GM19238 (cell line): Measurements from ENCODE around the gene FXYD6.

ENCODE experiments used
- DNase-seq: peaks from one replicate; pipeline ENCODE4 v3.0.0; 2011; ENCODE audit warnings: low spot score; ENCODE audit not compliant: insufficient read length

The FXYD6 gene

DNA sequence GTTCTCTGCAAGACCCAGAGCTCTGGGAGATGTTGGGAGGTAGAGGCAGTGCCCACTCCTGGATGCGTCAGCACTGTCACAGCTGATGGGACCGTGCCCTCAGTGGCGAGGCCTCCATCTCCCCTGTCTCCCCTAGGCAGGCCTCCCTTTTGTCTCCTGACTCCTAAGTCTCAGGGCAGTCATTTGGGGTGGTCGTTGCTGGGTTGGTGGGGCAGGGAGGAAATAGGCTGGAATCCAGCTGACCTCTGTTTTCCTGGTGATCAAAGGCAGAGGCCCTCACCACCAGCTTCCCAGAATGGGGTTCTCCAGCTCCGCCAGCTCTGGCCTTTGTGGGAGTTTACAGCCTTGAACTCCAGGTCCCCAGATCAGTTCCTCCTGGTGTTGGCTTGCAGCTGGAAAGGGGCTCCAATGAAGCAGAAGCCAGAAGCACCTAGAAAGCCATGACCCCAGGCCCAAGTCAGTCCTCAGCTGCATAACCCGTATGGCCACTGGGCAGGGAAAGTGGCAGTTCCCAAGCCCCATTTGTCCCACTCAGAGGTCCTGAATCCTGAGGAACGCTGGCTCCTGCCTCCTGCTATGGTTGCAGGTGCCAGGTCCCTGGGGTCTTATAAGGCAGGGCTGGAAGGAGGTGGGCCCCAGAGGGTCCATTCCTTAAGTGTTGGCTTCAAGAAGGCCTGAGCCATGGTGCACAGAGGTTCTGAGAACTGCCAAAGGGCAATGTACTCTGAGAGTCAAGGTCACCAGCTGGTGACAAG, 44.6 kb downstream of the FXYD6 start:
- no peak for DNase-seq

DNA sequence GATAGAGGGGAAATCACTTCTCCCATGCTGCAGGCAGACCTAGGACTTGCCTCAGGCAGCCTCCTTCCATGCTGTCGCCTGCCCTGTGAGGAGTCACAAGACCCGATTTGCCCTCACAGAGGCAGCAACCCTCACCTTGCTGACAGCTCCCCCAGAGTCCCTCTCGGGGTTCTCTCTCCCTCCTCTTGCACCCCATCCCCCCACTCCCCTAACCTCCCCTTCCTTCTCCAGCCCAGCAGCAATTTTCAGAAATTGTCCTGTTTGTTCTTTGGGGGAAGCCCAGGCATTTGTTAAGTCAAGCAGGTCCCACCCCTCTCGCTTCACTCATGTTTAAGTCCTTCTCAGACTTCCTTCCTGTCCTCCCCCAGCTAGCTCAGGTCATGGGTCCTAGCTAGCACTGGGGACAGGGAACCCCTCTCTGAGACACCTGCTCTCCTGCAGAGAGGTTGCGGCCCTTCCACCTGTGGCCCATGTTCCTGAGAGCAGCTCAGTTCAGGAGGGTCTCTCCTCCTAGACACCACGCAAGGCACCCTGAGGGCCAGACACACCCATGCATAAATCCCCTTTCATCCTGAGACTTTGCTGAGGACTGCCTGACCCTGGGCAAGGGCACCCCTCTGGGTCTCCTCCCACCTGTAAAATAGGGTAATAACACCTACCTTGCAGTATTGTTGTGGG, 45.6 kb downstream of the FXYD6 start:
- DNase-seq: no peak

DNA sequence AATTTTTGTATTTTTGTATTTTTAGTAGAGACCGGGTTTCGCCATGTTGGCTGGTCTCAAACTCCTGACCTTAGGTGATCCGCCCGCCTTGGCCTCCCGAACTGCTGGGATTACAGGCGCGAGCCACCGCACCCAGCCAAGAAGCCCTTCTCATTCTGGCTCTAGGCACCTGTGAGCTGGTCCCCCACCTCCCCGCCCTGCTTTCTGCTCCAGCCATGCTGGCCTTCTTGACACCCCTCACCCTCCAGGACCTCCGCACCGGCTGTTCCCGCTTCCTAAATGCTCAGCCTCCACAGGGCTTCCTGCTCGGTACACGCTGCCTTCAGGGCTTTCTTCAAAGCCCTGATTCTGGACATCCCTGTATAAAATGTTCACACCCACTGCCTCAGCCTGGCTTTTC, 46.4 kb downstream of the FXYD6 start:
- DNase-seq: no peak

DNA sequence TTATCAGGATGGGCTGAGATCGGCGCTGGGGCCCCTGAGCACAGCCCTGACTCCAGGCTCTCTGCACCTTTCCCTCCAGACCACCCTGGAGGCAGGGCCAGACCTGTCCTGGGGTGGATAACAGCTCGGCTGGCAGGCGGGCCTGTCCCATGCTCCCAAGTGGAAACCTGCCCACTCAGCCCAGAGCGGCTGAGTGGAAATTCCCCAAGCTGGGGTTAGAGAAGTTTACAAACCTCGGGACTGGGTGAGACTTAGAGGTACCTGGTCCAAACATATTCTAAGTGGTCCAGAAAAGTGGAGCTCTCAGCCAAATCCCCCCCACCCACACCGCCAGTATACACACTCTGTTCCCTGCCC, 47.1 kb downstream of the FXYD6 start:
- no peak for DNase-seq

DNA sequence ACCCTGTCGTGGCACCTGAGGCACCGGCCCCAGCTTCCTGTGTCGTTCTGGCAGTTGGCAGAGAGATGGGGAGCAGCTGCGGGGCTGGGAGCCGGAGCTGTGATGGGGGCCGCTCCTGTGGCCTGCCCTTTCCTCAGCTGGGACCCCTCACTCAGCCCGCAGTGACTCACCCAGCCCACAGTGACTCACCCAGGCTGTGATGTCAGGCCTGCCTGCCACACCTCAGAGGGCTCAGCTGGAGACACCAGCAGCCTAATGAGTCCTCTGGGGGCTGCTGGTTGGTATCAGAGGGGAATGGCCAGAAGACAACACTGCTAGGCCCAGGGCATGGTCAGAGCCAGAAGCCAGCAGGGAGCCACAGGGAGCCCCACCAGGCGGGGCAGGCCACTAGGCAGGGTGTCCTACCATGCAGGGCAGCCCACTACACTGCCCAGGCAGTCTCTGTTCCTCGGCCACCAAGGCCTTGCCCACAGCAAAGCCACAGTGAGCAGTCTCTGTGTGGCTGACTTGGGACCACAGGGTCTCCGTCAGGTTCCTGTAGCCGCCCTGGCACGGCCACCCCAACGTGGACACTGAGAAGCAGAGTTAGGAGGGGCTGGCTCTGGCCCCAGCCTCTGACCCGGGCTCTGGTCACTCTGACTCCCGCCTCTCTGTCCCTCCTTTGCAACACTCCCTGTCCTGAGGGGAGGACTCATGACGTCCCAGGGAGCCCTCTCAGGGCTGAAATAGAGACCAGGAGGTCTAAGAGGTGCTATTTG, 47.7 kb downstream of the FXYD6 start:
- DNase-seq: no peak

DNA sequence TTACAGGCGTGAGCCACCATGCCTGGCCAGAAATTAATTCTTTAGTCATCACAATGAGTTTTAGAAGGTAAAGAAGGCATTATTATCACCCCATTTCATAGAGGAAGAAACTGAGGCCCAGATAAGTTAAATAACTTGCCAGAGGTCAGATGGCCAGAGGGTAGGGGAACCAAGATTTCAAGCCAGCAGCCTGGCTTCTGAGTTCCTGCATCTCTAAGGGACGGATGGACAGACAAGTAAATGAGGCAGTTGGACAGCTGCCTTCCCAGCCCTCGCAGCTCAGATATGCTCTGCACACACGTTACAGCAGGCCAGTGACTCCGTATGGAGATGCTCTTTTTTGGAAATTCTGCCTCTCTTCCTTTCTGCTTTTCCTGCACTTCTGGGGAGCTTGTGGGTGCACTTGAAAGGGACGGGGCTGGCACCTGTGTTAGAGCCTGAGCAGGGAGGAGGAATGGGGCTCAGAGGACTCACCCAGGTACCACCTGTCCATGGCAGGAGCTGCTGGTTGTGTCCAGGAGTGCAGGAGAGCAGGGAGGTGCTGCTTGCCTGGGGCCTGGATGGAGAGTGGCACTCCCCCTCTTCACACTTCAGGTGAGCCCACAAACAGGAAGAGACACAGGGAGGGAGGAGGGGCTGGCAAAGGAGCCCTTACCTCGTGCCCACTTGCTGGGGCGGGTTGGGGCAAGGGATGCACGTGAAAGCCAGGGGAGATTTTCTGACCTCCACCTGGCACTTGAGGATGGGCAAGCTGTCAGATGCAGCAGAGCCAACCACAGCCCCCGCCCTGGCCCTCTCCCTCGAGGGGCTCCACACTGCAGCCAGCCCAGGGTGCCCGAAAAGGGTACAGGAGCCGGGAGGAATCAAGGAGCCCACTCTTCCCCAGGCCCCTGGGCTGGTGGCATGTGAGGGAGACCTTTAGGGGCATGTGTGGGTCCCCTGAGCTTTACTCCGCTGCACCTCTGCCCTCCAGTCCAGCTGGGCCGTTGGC, 48.6 kb downstream of the FXYD6 start:
- no peak for DNase-seq

DNA sequence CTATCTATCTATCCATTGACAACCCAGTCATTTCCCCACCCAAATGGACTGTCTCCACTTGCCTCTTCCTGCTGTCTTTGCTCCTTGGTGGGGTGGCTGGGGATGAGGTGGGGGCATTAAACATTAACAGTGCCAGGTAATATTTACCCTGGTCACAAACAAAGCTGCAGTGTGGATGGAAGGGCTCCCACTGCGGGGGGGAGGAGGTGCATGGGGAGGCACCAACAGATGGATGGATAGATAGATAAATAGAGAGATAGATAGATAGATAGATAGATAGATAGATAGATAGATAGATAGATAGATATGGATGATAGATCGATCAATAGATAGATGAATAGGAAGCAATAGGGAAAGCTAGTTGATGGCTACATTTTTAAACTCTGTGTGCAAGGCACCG, 49.6 kb downstream of the FXYD6 start:
- no peak for DNase-seq

DNA sequence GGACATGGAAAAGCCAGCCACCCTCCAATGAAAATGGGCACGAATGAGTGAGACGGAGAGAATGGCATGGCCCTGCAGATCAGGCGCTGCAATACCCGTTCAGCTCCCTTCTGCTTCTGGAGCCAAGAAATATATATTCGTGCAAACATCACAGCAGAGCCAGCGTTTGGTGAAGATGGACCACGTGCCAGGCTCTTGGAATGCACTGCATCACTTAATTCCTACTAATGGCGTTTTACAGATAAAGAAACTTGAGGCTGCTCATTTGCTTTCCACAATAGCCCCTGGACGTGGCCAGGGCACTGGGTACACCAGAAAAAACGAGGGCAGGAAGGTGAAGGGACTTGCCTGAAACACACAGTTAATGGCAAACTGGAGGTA, 50.3 kb downstream of the FXYD6 start:
- DNase-seq: no peak

DNA sequence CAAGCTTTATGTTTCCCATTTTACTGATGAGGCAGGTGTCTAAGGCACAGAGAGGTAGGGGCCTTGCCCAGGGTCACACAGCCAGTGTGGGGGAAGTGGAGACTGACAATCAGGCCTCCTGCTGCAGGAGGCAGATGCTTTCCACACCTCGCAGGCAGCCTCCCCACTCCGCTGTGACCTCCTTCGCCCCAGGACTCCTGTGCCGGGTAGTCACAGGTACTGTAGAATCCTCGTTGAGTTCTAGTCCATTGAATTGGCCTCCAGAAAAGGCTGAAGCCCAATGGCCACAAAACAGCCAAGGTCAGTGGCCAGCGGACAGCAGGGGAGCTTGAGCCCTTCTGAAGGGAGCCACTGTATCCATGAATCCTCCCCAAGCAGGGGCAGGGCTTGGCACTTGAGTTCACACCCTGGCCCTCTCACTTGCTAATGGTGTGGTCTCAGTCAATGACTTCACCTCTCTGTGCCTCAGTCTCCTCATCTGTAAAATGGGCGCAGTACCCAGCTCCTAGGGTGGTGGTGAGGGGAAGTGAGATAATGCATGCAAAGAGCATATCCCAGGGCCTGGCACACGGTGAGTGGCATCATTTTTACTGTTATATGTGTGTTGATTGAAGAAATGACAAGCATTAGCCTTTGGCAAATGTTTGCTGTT, 50.8 kb downstream of the FXYD6 start:
- DNase-seq: no peak

DNA sequence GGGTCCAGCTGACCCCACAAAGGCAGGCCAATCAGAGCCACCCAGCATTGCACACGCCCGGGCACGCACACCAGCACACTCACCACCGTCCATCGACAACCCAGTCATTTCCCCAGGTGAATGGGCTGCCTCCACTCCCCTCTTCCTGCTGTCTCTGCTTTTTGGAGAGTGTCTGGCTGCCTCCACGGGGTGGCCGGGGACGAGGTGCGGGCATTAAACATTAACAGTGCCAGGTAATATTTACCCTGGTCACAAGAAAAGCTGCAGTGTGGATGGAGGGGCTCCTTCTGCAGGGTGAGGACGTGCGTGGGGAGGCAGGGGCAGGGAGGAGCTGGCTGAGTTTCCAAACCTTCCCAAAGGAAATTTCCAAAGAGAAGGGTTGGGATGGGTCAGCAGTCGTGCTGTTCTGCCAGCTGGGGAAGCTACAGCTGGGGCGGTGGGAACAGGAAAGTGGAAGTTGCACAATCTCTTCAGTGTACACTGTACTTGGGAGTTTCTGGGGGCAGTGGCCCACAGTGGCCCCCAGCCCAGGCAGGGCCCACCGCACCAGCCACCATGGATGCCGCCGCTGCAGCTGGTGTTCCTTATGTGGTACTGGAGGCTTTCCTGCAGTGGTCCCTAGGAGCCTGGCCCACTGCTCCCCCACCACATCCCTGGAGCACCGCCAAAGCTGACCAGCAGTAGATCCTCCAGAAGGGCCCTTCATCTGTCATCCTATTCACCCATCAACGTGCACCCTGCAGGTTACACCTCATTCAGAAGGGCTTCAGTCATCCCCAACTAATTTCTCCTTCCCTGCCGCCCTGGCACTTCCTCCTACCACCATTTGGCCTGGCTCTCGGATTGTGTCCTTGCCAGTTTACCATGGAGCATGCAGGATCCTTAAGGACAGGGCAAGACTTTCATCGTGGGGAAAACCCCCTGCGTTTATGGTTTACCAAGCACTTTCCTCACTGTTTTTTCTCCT, 51.6 kb downstream of the FXYD6 start, which contains the start of gene FXYD2:
TSS of gene FXYD2 (minus strand) at position 174 of the 967 bp plus-strand sequence. CDS start at position 108, 66 bp downstream.
- DNase-seq: no peak

DNA sequence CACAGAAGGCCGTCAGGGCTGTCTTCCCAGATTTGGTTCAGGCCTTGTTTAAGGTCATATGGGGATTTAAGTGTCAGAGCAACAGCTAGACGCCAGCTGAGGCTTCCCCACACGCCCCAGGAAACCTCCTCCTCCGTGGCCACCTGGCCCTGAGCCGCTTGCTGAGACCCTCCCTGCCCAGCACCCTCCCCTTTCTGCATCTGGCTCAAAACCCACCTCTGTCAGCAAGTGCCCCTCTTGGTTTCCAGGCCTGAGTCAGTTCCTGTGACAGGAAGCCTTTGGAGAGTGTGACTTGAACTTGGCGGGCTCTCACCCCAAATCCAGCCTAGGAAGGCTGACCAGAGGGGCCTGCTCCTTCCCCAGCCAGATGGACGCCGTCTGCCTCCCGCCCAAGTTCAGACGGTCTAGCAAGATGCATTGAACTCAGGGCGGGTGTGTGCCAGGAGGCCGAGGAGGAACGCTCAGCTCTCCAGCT, 52.5 kb downstream of the FXYD6 start:
- DNase-seq: no peak

DNA sequence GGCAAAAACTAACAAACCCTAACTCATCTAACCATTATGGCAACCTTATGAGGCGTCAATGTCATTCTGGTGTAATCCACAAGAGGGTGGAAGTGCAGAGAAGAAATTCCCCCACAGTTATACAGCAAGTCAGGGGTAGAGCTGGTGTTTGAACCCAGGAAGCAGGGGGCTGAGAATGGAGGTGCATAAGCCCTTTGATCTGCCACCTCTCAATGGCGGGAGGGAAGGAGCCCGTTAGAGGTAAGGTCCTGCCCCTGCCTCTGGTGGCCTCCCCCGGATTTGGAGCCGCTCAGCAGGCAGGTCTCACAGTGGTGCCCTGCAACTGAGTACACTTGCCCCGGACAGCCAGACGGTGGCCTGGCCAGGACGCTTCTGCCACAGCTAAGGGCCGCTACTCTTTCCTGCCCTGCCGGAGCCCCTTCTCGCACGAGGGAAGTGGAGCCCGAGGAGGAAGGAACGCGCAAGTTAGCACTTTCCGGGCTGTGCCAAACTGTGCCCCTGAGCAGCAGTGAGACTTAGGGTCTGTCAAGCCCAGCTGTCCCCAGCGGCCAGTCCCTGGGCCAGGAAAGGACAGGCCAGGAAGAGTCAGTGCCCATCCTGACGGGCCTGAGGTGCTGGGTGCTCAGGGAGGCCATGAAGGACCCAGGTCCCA, 53.0 kb downstream of the FXYD6 start:
- no peak for DNase-seq

DNA sequence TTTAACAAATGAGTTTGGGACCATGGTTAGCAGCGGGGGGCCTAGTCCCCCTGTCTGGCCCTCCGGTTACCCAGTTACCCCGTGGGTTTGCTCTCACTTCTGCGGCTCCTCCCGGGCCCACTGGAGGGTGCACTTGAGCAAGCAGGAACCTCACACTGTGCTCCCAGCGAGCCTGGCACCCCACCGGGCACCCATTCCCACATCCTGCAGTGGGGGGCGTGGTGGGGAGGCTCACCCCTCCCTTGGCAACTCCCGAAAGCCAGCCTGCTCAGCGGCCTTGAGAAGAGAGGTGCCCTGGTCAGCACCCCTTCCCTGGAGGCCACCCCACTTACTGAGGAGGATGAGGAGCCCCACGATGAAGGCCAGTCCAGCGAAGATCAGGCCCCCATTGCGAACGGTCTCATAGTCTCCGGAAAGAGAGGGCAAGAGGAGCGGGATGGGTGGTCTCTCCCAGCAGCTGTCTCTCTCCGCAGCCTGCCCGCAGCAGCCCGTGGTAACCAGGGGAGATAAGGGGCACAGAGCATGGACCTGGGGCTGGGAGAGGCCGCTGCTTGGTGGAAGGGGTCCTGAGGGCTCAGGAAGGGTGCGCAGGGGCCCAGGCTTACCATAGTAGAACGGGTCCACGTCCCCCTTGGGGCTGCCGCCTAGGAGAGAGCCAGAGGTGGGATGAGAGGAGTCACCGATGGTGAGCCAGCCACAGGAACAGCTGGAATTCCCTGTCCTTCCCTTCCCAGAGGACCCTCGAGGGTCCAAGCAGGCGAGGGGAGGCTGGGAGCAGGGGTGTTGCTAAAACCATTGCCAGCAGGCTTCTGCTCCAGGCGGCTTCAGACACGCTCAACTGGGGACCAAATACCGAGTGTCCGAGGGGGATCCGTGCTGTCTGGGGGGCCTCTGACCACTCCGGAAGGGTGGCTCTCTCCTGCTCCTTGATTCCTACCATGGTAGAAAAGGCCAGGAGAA, 54.1 kb downstream of the FXYD6 start:
- no peak for DNase-seq

DNA sequence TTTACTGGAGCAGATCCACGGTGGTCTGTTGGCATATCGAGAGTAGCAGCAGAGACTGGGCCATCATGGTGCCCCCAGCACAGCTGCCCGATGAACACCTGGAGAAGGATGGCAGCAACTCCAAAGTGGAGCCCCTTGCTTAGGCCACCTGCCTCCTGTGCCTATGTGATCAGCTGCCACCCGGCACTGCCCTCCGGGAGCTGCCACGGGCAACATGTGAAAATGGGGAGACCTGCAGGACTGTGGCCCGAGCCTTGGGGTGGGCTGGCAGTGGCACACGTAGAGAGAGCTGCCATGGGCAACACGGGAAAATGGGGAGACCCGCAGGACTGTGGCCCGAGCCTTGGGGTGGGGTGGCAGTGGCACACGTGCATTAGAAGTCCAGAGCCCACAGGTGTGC, 55.0 kb downstream of the FXYD6 start:
- no peak for DNase-seq

DNA sequence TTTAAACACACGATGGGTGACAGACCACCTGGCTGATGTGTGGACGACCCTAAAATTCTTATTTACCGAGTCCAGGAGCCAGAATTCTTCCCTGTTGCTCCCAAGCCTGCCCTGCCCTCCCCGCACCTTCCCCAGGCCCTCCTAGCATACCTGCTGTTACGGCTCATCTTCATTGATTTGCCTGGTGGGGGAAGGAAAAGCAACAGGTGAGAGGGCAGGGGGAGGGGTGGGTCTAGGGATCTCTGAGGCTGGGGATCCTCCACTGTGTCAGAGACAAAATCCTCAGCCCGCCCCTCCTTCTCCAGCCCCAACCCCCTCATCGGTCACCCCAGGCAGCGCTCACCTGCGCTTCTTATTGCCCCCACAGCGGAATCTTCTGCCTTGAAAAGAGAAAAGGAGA, 55.9 kb downstream of the FXYD6 start:
- no peak for DNase-seq

DNA sequence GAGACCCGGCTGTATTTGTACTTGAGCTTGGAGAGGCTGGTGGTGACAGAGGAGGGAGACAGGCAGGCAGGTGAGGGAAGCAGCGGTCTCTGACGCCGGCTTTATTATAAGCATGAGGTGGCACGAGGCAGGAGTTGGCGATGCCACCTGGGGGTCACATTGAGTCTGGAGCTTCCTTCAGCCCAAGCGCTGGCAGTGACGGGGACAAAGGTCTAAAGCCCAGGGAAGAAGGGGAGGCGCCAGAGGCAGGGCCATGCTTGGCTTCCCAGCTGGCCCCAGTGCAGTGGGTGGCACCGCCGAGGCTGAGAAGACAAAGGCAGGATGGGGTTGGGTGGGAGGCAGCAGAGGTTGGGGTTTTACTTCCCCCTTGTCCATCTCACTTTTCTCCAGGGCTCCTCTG, 56.4 kb downstream of the FXYD6 start:
- DNase-seq: no peak

DNA sequence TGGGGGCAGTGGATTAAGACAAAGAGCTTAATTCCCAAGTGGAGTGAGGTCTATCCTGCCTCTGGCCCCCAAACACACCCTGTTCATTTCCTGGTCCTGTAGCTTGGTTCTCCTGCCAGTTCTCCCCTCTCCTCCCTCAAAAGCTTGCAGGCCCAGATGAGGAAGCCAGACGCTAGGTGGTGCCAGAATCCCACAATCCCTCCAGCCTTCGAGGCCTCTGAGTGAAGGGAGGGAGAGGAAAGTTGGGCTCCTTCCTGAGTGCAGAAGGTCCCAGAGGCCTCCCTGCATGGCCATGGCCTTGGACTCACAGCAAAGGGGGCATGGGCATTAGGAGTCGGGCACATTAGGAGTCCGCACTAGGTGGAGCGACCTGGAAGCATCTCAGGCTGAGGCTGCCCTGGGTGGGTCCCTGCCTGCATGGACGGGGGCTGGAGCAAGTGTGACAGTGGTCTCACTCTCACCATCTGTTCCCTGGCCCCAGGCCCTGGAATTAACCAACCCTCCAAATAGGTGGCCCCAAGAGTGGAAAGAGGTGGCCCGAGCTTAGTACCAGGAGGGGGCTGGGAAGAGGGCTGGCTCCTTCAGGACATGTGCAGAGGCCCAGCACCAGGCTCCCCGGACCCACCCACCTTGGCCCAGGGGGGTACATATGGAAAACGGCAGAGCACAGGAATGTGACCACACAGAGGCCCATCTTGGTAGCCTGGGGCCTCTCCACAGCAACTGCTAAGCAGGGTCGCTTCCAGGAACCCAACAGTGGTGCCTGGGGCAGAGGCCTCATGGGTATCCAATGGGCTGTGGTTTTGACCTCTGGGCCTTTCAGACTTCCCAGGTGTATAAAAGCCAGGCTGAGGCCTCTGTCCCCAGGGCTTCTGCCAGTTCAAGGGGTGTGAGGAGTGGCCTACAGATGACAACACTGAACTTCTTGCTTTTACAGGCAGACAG, 57.1 kb downstream of the FXYD6 start:
- DNase-seq: no peak
